Measurements from ENCODE around the gene TCF12. TPM values are rescaled to one million over a fixed set of nuclear protein-coding genes. Genes with fewer than 3 reads are reported as not detected.

The TCF12 gene
- polyA plus RNA-seq, 1 experiment: 447 TPM

GRCh38 chr15:57118013-57118799, 199.8 kb downstream of the TCF12 start:
- H3K27me3 ChIP-seq (ENCODE audit: control insufficient read depth, insufficient read depth, low read length): no peaks in the 10 kb centered on the region
- no peak for DNase-seq (ENCODE audit: low read depth, low spot score)
- no peak overlapping the region for H3K4me3 ChIP-seq (ENCODE audit: low read depth, low read length)
- no peaks in the 10 kb centered on the region for H3K9me3 ChIP-seq (ENCODE audit: control insufficient read depth, insufficient read depth, low read length)
- ChIA-PET CTCF (interaction anchor here (0.6 to 1.4 kb wide), 6 partner anchors 20 to 627 kb away, joined by 3 to 6 read pairs (median 3); no protein-coding TSS in a partner anchor), POLR2A (no interaction called here)
- no peak for TF ChIP-seq CTCF (IDR thresholded peaks at IDR 0.05; ENCODE audit: low read depth, low read length)
- no peak overlapping the region for H3K27ac ChIP-seq (ENCODE audit: low read depth, low read length)

GRCh38 chr15:57122080-57122840, 203.8 kb downstream of the TCF12 start:
- H3K27ac ChIP-seq (ENCODE audit: low read depth, low read length): no peak overlapping the region
- H3K4me3 ChIP-seq (ENCODE audit: low read depth, low read length): no peak overlapping the region
- DNase-seq (ENCODE audit: low read depth, low spot score): no peak
- no peaks in the 10 kb centered on the region for H3K9me3 ChIP-seq (ENCODE audit: control insufficient read depth, insufficient read depth, low read length)
- CTCF ChIA-PET: interaction anchor here (1.2 to 2.5 kb wide), 3 partner anchors 16 to 631 kb away, joined by 3 to 13 read pairs (median 9); no protein-coding TSS in a partner anchor
- no peak for TF ChIP-seq CTCF (IDR thresholded peaks at IDR 0.05; ENCODE audit: low read depth, low read length)
- POLR2A ChIA-PET: interaction anchor here (0.6 to 1.0 kb wide), 3 partner anchors 10 to 204 kb away, joined by 3 to 6 read pairs (median 3); partner anchors contain the start of gene TCF12
- H3K27me3 ChIP-seq (ENCODE audit: control insufficient read depth, insufficient read depth, low read length): no peaks in the 10 kb centered on the region

- ChIA-PET CTCF (interaction anchor here (0.7 to 1.0 kb wide), 2 partner anchors 14 to 181 kb away, joined by 3 to 8 read pairs; no protein-coding TSS in a partner anchor), POLR2A (no interaction called here)
- no peak overlapping the region for H3K27ac ChIP-seq (ENCODE audit: low read depth, low read length)
- no peak overlapping the region for H3K4me3 ChIP-seq (ENCODE audit: low read depth, low read length)
- H3K9me3 ChIP-seq (ENCODE audit: control insufficient read depth, insufficient read depth, low read length): no peaks in the 10 kb centered on the region
- DNase-seq (ENCODE audit: low read depth, low spot score): no peak
- H3K27me3 ChIP-seq (ENCODE audit: control insufficient read depth, insufficient read depth, low read length): no peaks in the 10 kb centered on the region
- no peak for TF ChIP-seq CTCF (IDR thresholded peaks at IDR 0.05; ENCODE audit: low read depth, low read length)
Observed at GRCh38 chr15:57124036-57124435, 205.6 kb downstream of the TCF12 start.

GRCh38 chr15:57129064-57129463, 210.6 kb downstream of the TCF12 start:
- no peak for DNase-seq (ENCODE audit: low read depth, low spot score)
- no peak for TF ChIP-seq CTCF (IDR thresholded peaks at IDR 0.05; ENCODE audit: low read depth, low read length)
- ChIA-PET CTCF (interaction anchor here (1.7 kb wide), 1 partner anchor 9 kb away, joined by 4 read pairs; no protein-coding TSS in a partner anchor), POLR2A (no interaction called here)
- Histone ChIP-seq H3K9me3 (ENCODE audit: control insufficient read depth, insufficient read depth, low read length) (no peaks in the 10 kb centered on the region), H3K27ac (ENCODE audit: low read depth, low read length) (no peak overlapping the region), H3K4me3 (ENCODE audit: low read depth, low read length) (no peak overlapping the region), H3K27me3 (ENCODE audit: control insufficient read depth, insufficient read depth, low read length) (no peaks in the 10 kb centered on the region)

All from AG04450 (cell line).